Stimulated activated CD8-positive, alpha-beta memory T cell treated with anti-CD3 and anti-CD28 coated beads, Interleukin-15, amount 100 ng/mL, for 4 hours (primary cell): Measurements from ENCODE around the gene UBE2D2.
"Not testable (repeated sequence)": the region's sequence is repeated elsewhere in the genome, so short reads cannot be mapped to it uniquely, and the experiment has no call there.

Experiments
- DNase-seq, 2 donors: peaks; one replicate each; pipeline ENCODE4 v3.0.0-alpha.2; 2020; ENCODE audit warnings: low read depth in 2 of 2

Gene UBE2D2

GRCh38 chr5:139584137-139584536, 23.0 kb downstream of the UBE2D2 start:
- DNase-seq: no peak

DNA sequence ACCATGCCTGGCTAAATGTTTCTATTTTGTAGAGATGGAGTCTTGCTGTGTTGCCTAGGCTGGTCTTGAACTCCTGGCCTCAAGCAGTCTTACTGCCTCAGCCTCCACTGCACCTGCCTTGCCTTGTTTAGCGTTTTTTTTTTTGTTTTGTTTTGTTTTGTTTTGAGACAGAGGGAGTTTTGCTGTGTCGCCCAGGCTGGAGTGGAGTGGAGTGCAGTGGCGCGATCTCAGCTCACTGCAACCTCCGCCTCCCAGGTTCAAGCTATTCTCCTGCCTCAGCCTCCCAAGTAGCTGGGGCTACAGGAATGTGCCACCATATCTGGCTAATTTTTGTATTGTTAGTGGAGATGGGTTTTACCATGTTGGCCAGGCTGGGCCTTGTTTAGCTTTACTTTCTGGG, 27.0 kb downstream of the UBE2D2 start:
- not testable (repeated sequence) for DNase-seq

DNA sequence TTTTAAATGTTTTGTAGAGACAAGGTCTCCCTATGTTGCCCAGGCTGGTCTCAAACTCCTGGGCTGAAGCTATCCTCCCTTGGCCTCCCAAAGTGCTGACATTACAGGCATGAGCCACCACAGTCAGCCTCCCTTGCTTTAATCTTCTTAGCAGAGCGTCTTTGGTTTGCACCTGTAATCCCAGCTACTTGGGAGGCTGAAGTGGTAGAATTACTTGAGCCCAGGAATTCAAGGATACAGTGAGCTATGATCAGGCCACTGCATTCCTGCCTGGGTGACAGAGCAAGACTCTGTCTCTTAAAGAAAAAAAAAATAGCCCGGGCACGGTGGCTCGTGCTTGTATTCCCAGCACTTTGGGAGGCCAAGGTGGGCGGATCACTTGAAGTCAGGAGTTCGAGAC, 27.8 kb downstream of the UBE2D2 start:
- no peak for DNase-seq

- DNase-seq: no peak
Observed at GRCh38 chr5:139592289-139592688, 31.1 kb downstream of the UBE2D2 start.

GRCh38 chr5:139593076-139593475, 31.9 kb downstream of the UBE2D2 start:
- not testable (repeated sequence) for DNase-seq

GRCh38 chr5:139593716-139594319, 32.7 kb downstream of the UBE2D2 start:
- DNase-seq: no peak

DNA sequence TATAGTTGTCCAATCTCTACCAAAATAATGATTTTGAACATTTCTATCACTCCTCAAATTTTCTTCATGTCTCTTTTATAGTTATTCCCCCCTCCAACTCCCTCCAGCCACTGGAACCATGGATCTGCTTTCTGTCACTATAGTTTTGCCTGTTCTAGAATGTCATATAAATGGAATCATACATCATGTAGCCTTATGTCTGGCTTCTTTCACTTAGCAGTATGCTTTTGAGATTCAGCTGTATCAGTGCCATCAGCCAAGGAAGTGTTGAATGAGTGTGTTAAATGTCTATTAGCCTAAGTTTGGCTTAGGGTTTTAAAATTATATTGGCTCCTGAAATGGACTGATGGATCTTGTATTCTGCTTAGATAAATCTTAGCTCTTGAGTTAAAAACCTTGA, 36.0 kb downstream of the UBE2D2 start:
- DNase-seq: no peak

DNA sequence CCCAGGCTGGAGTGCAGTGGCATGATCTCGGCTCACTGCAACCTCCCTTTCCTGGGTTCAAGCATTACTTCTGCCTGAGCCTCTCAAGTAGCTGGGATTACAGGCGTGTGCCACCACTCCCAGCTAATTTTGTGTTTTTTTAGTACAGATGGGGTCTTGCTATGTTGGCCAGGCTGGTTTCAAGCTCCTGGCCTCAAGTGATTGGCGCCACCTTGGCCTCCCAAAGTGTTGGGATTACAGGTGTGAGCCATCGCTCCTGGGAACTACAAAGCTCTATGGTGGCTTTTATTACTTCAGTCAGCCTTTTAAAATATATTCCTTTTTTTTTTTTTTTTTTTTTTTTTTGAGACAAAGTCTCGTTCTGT, 37.4 kb downstream of the UBE2D2 start:
- not testable (repeated sequence) for DNase-seq

- DNase-seq: no peak
Observed at GRCh38 chr5:139600336-139600949, 39.3 kb downstream of the UBE2D2 start.

DNA sequence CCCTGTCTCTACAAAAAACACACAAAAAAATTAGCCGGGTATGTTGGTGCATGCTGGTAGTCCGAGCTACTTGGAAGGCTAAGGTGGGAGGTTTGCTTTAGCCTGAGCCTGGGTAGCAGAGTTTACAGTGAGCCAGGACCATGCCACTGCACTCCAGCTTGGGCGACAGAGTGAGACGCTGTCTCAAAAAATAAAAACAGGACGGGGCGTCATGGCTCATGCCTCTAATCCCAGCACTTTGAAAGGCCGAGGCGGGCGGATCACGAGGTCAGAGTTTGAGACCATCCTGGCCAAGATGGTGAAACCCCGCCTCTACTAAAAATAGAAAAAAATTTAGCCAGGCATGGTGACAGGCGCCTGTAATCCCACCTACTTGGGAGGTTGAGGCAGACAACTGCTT, 40.3 kb downstream of the UBE2D2 start:
- no peak for DNase-seq

DNA sequence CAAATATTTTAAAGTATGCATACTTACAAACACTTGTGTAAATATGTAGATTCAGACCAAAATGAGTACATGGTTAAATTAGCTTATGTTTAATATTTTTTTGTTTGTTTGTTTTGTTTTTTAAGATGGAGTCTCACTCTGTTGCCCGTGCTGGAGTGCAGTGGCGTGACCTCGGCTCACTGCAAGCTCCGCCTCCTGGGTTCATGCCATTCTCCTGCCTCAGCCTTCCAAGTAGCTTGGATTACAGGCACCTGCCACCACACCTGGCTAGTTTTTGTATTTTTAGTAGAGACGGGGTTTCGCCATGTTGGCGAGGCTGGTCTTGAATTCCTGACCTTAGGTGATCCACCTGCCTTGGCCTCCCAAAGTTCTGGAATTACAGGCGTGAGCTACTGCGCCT, 40.8 kb downstream of the UBE2D2 start:
- not testable (repeated sequence) for DNase-seq

DNA sequence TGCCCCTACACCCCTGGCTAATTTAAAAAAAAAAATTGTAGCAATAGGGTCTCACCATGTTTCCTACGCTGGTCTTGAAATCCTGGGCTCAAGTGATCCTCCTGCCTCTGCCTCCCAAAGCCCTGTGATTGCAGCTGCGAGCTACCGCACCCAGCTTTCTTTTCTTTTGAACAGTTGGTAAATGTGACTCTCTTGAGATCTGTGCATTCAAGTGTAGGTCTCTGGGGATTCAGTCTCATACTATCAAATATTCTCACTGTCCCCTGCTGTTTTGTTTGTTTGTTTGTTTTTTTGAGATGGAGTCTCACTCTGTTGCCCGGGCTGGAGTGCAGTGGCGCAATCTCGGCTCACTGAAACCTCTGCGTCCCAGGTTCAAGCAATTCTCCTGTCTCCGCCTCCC, 44.7 kb downstream of the UBE2D2 start:
- DNase-seq: no peak

- no peak for DNase-seq
Observed at GRCh38 chr5:139611703-139612584, 50.8 kb downstream of the UBE2D2 start.

GRCh38 chr5:139619861-139620260, 58.7 kb downstream of the UBE2D2 start:
- DNase-seq: no peak

DNA sequence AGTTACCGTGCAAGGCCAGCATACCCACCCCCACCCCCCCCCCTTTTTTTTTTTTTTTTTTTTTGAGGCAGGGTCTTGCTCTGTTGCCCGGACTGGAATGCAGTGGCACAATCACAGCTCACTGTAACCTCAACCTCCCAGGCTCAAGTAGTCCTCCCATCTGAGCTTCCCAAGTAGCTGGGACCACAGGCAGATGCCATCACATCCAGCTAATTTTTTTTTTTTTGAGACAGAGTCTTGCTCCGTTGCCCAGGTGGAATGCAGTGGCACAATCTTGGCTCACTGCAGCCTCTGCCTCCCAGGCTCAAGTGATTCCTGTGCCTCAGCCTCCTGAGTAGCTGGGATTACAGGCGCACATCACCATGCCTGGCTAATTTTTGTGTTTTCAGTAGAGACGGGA, 64.3 kb downstream of the UBE2D2 start:
- not testable (repeated sequence) for DNase-seq

GRCh38 chr5:139630855-139631254, 69.7 kb downstream of the UBE2D2 start:
- no peak for DNase-seq

DNA sequence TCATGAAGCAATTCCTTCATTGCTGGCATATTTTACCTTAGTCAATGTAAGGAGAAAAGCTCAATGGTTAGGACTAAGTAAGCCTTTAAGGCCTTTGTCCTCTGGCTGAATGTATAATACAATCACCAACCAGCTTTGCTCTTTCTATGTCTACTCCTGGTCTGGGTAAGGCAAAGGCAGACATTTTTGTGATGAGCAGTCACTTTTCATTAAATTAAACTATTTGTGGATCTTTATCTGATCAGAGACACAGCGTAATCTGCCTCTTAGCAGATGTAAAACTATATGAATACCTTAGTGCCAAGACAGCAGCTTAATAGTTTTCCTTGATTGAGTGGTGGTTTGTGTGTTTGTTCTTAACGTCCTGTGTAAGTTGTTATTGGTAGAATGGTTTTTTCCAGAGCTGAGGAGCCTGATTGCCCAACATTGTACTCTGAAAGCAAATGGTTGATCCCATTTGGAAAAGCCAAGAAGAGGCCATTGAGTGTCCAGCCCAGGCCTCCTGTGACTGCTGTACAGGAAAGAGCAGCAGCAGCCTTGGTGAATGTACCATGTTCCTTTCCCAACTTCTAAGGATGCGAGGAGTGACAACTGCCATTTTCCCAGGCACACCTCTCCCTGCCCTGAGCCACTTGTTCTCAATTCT, 70.5 kb downstream of the UBE2D2 start:
- DNase-seq: no peak

DNA sequence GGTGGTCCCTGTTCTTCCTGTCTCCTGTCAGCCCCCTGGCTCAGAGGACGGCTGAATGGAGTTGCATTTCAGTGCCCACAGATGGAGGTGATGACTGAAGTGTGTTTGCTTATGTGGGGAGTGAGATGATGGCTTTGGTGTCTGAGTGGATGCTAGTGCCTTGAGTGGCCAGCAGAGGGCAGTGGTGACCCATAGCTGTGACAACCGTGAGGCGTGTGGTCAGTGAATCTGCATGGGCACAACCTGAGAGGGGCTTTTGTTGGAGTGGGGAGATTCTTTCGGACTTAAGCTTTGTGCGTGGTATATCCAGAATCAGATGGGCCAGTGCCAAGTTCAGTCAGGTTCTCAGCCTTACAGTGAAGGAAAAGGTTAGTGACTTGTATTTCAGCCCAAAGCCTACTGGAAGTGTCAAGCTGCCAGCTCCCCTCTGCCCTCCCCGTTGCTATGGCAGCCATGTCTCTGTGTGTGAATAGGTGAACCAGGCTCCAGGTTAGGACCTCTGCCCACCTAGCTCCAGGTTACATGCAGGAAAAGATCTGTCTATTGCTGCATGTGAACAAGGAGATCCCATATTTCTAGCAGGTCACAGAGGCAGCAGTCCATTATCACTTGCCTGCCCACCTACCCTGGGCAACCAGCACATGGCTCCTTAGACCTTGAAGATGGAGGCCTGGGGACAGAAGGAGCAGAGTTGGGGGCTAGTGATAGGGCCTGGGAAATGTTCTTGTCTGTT, 72.3 kb downstream of the UBE2D2 start:
- DNase-seq: no peak

DNA sequence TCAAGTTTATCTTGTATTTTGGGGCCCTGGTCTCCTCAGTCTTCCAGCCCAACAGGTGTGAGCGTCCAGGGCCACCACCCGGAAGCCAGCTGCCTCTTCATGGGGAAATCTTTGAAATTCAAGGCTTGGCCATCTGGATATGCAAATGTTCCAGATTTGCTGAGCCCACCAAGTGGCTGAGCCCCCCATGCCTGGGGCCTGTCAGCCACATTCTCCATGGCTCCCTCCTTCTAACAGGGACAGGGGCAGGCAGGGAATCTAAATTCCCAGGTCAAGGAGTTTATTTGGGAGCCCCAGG, 72.8 kb downstream of the UBE2D2 start:
- DNase-seq: no peak

DNA sequence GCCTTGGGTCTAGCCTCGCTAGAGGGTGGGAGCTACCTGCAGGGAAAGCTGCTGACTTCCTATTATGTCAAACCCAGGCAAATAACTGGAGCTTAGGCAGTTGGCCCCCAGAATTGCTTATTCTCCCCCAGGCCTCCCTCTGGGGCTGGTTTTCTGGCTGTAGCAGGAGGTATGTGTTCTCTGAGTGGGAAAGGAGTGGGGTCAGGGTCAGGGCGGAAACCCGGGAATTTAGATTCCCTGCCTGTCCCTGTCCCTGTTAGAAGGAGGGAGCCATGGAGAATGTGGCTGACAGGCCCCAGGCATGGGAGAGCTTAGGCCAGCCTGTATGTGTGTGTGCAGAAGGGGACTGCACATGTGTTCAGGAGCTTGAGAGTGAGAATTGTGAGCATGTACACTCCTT, 73.4 kb downstream of the UBE2D2 start:
- no peak for DNase-seq

DNA sequence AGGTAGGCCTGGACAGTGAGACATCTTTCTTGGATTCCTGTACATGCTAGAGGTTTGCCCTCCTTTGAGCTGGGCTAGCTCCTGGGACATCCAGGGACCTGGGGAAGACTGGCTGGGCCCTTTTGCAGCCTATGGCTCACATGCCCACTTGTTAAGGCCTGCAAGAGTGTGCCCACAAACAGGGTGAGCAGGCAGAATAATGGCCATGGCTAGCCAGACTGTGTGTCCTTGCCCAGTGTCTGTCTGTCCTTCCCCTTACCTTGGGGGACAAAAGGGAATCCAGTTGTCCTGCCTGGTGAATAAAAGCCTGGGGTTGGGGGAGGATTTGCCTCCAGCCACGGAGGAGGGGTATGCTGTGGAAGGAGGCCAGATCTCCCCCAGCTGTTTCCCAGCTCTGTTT, 74.1 kb downstream of the UBE2D2 start:
- no peak for DNase-seq

DNA sequence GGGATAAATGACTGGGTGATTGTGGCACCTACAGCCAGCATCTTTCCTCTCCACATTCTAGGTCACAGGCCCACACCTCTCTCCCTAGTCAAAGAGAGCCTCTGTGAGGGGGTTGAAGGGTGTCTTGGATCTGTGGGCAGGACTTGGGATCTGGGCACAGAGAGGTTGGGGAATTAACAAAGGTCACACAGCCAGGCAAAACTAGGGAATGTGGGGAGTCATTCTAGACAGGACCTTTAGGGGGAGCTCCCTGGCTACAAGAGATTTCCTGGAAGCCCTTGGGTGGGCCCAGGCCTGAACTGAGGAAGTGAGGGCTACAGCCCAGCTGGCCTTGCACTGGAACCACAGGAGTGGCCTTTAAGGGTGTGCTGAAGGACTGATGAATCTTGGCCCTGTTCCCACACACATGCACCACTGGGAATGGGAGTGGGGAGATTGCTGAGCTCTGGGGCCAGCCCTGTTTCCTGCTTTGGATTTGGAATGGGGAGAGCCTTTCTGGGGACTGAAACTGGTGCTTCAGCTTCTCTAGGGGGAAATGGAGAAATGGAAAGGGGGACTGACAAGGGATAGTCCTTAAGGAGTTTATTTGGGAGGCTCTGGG, 74.6 kb downstream of the UBE2D2 start:
- no peak for DNase-seq
